ENCODE measurements around the gene CELSR1. TPM values are rescaled to one million over a fixed set of nuclear protein-coding genes. Genes with fewer than 3 reads are reported as not detected.
"Not testable (repeated sequence)": the region's sequence is repeated elsewhere in the genome, so short reads cannot be mapped to it uniquely, and the experiment has no call there.

Gene CELSR1
- total RNA-seq, 3 donors from 2014 or later (not counting 1 experiment from before 2014, with no cell fraction given), result 0.89 to 3.9 (median 1.9) TPM

DNA sequence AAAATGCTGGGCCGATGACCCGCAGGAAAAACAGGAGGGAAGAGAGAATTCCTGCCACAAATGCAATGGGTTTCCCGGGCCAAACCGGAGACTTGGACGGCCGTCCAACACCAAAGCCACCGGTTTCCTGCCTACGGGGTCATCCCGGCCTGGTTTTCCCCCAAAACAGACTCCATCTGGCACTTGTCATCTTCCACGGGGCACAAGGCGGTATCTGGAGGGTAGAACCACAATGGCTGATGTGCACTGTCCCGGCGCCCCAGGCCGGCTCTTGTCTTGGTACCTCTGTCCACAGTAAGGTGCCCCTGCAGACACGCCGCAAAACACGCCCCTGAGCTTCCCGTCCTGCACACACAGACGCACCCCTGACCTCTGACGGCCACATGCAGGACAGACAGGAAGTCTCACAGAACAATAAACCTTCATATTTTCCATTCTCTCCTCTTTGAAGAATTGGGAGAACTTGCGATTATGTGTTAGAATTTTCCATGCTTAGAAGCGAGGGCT is 20.1 kb downstream of the CELSR1 start:
- Mint-ChIP-seq H3K9me3 (no peaks in the 10 kb centered on the region), H3K27ac (no peak overlapping the region), H3K36me3 (no peaks in the 10 kb centered on the region), H3K4me3 (no peak overlapping the region), H3K4me1 (no peaks in the 10 kb centered on the region), H3K27me3 (ENCODE audit: low read depth in 2 of 2) (no peaks in the 10 kb centered on the region)
- TF ChIP-seq, protein P1, sequence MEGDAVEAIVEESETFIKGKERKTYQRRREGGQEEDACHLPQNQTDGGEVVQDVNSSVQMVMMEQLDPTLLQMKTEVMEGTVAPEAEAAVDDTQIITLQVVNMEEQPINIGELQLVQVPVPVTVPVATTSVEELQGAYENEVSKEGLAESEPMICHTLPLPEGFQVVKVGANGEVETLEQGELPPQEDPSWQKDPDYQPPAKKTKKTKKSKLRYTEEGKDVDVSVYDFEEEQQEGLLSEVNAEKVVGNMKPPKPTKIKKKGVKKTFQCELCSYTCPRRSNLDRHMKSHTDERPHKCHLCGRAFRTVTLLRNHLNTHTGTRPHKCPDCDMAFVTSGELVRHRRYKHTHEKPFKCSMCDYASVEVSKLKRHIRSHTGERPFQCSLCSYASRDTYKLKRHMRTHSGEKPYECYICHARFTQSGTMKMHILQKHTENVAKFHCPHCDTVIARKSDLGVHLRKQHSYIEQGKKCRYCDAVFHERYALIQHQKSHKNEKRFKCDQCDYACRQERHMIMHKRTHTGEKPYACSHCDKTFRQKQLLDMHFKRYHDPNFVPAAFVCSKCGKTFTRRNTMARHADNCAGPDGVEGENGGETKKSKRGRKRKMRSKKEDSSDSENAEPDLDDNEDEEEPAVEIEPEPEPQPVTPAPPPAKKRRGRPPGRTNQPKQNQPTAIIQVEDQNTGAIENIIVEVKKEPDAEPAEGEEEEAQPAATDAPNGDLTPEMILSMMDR (IDR thresholded peaks at IDR 0.05), result no peak
- H3K27me3 ChIP-seq (ENCODE audit: control insufficient read depth, insufficient read depth, low read length), result no peaks in the 10 kb centered on the region
- WGBS (ENCODE audit: insufficient coverage), result 76% methylated on average over 20 of the region's 22 CpGs
- no peak overlapping the region for H3K27ac ChIP-seq (ENCODE audit: low read length)
- ATAC-seq, result no peak
- intact Hi-C loops (cut with micrococcal nuclease), result no loop called here
- no peaks in the 10 kb centered on the region for H3K36me3 ChIP-seq (ENCODE audit: control insufficient read depth, insufficient read depth, low read length)
- H3K4me3 ChIP-seq (ENCODE audit: low read length), result no peak overlapping the region
- H3K4me1 ChIP-seq (ENCODE audit: control insufficient read depth, insufficient read depth, low read length), result peaks cover 11% of the 10 kb centered on the region
- no peaks in the 10 kb centered on the region for H3K9me3 ChIP-seq (ENCODE audit: control insufficient read depth, insufficient read depth, low read length)
- no peak for DNase-seq

DNA sequence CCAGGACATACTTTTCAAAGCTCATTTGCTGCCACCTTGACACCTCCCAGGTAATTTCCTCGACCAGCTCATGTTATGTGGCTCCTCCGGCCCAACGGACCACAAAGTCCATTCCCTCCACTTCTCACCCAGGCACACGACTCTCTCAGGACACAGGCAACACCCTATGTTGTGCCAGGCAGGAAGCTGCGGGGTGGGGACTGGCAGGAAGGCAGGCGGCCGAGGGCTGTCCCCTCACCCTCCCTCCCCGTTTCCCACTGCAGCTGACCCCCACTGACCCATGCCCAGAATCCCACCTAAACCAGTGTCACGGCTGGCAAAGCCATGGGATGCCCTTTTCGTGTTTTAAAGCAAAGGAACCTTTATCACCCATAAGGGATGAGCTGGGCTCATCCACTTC is 20.8 kb downstream of the CELSR1 start:
- DNase-seq (no peak), ATAC-seq (no peak)
- 84% methylated on average over 10 of the region's 10 CpGs for WGBS (ENCODE audit: insufficient coverage)
- intact Hi-C loops (cut with micrococcal nuclease), result no loop called here
- Mint-ChIP-seq H3K36me3 (no peaks in the 10 kb centered on the region), H3K27ac (no peak overlapping the region), H3K27me3 (ENCODE audit: low read depth in 2 of 2) (no peaks in the 10 kb centered on the region), H3K9me3 (no peaks in the 10 kb centered on the region), H3K4me1 (no peaks in the 10 kb centered on the region), H3K4me3 (no peak overlapping the region)
- Histone ChIP-seq H3K4me1 (ENCODE audit: control insufficient read depth, insufficient read depth, low read length) (peaks cover 11% of the 10 kb centered on the region), H3K27ac (ENCODE audit: low read length) (no peak overlapping the region), H3K4me3 (ENCODE audit: low read length) (no peak overlapping the region), H3K36me3 (ENCODE audit: control insufficient read depth, insufficient read depth, low read length) (no peaks in the 10 kb centered on the region), H3K27me3 (ENCODE audit: control insufficient read depth, insufficient read depth, low read length) (no peaks in the 10 kb centered on the region), H3K9me3 (ENCODE audit: control insufficient read depth, insufficient read depth, low read length) (no peaks in the 10 kb centered on the region)
- TF ChIP-seq, protein P1 (IDR thresholded peaks at IDR 0.05), result no peak

DNA sequence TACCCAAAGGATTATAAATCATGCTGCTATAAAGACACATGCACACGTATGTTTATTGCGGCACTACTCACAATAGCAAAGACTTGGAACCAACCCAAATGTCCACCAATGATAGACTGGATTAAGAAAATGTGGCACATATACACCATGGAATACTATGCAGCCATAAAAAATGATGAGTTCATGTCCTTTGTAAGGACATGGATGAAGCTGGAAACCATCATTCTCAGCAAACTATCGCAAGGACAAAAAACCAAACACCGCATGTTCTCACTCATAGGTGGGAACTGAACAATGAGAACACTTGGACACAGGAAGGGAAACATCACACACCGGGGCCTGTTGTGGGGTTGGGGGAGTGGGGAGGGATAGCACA is 21.3 kb downstream of the CELSR1 start:
- peaks cover 11% of the 10 kb centered on the region for H3K4me1 ChIP-seq (ENCODE audit: control insufficient read depth, insufficient read depth, low read length)
- H3K27me3 Mint-ChIP-seq (ENCODE audit: low read depth in 2 of 2); H3K27me3 ChIP-seq (ENCODE audit: control insufficient read depth, insufficient read depth, low read length); H3K36me3 ChIP-seq (ENCODE audit: control insufficient read depth, insufficient read depth, low read length); intact Hi-C loops (cut with micrococcal nuclease); H3K4me3 ChIP-seq (ENCODE audit: low read length); H3K9me3 ChIP-seq (ENCODE audit: control insufficient read depth, insufficient read depth, low read length); H3K27ac Mint-ChIP-seq; H3K4me1 Mint-ChIP-seq; ATAC-seq; H3K9me3 Mint-ChIP-seq; H3K27ac ChIP-seq (ENCODE audit: low read length); H3K36me3 Mint-ChIP-seq; H3K4me3 Mint-ChIP-seq; DNase-seq: not testable (repeated sequence)
- WGBS (ENCODE audit: insufficient coverage), result 100% methylated on average over 1 of the region's 5 CpGs

DNA sequence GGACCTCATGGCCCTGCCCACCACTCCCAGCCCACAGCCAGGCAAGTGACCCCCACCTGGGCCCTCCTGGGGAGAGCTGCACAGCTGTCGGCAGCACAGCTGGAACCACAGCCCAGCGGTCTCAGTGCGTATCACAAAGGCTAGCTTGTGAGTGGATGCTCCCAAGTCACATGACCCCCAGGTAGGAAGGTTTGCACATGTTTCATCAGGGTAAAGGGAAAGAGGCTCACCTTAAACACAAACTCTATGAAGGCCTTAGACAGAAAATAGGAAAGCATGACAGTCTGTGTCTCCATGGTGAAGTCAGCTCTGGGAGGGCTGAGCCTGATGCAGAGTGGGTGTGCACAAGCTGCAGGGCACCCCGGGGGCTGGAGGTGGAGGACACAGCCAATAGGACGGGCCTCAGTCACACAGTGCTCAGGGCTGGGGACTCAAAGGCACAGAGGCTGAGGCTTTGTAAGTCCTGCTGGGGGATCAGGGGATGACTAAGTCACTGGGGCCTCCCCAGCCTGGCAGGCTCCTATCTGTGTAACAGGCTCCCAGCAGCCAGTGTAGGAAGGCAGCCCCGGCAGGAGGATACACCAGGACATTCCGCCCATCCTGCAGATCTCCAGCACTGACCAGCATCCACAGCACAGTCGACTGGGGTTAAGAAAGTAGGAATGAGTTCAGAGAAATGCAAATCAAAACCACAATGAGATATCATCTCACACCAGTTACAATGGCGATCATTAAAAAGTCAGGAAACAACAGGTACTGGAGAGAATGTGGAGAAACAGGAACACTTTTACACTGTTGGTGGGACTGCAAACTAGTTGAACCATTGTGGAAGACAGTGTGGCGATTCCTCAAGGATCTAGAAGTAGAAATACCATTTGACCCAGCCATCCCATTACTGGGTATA is 22.0 kb downstream of the CELSR1 start:
- Mint-ChIP-seq H3K4me3 (no peak overlapping the region), H3K36me3 (no peaks in the 10 kb centered on the region), H3K9me3 (no peaks in the 10 kb centered on the region), H3K27ac (no peak overlapping the region), H3K27me3 (ENCODE audit: low read depth in 2 of 2) (peaks cover 0 to 3% of the 10 kb centered on the region in 2 donors), H3K4me1 (no peaks in the 10 kb centered on the region)
- no peaks in the 10 kb centered on the region for H3K9me3 ChIP-seq (ENCODE audit: control insufficient read depth, insufficient read depth, low read length)
- H3K27me3 ChIP-seq (ENCODE audit: control insufficient read depth, insufficient read depth, low read length), result no peaks in the 10 kb centered on the region
- TF ChIP-seq, protein P1 (IDR thresholded peaks at IDR 0.05), result no peak
- H3K4me3 ChIP-seq (ENCODE audit: low read length), result no peak overlapping the region
- peaks cover 11% of the 10 kb centered on the region for H3K4me1 ChIP-seq (ENCODE audit: control insufficient read depth, insufficient read depth, low read length)
- H3K27ac ChIP-seq (ENCODE audit: low read length), result no peak overlapping the region
- intact Hi-C loops (cut with micrococcal nuclease), result no loop called here
- H3K36me3 ChIP-seq (ENCODE audit: control insufficient read depth, insufficient read depth, low read length), result no peaks in the 10 kb centered on the region
- no peak for ATAC-seq
- no peak for DNase-seq
- WGBS (ENCODE audit: insufficient coverage), result 97% methylated on average over 7 of the region's 10 CpGs

Data from natural killer cell (primary cell).